Endothelial cell of umbilical vein (primary cell): Measurements from ENCODE around the gene RAB3B. TPM values are rescaled to one million over a fixed set of nuclear protein-coding genes. Genes with fewer than 3 reads are reported as not detected.

Experiments used
- BruUV-seq: library from RNA; stranded (reverse); fragments of 400-500 nt; replicated peaks from 2 replicates; lab custom pipeline; 2021; lab: Mats Ljungman, UMichigan
- CTCF ChIA-PET: fragments of 300-600, 350-600 bp; sonication (Branson Sonifier 250); formaldehyde crosslinking; loops from one replicate; lab custom pipeline; 2021; ENCODE audit warnings: antibody characterized with exemption, inconsistent platforms; lab: Charles Lee
- POLR2A ChIA-PET: fragments of 300-600, 350-600 bp; sonication (Branson Sonifier 250); formaldehyde crosslinking; loops from one replicate; lab custom pipeline; 2021; ENCODE audit warnings: antibody characterized with exemption, inconsistent platforms; lab: Charles Lee
- DNase-seq: peaks from one replicate; pipeline ENCODE4 v3.0.0-alpha.2; 2011; ENCODE audit warnings: low read depth, low spot score
- FAIRE-seq: peaks from 2 replicates; lab custom pipeline; 2011; peaks lifted over from hg19 to GRCh38; lab: Jason Lieb, UNC
- H2AFZ ChIP-seq: 2 replicates; pipeline ENCODE4 v1.6.0; 2012; ENCODE audit warnings: low read depth, low read length, control low read depth, inconsistent platforms
- H3K27ac ChIP-seq: 2 replicates; pipeline ENCODE4 v1.5.1; 2011; ENCODE audit warnings: low read depth, mild to moderate bottlenecking, control low read depth, low read length, moderate library complexity; ENCODE audit not compliant: insufficient read depth
- H3K27me3 ChIP-seq, 2 experiments: 2 replicates each; pipeline versions ENCODE4 v1.6.0 to v1.6.1; 2011; ENCODE audit warnings: low read length in 2 of 2, mixed read lengths in 1 of 2; ENCODE audit not compliant: control insufficient read depth in 2 of 2, insufficient read depth in 2 of 2
- H3K36me3 ChIP-seq, 2 experiments: 2 replicates in 1 of 2; 3 replicates in 1 of 2; pipeline ENCODE4 v1.5.1; 2011; ENCODE audit warnings: low read length in 2 of 2, mild to moderate bottlenecking in 1 of 2, moderate library complexity in 1 of 2; ENCODE audit not compliant: control insufficient read depth in 2 of 2, insufficient read depth in 2 of 2; ENCODE audit errors: extremely low read depth in 1 of 2
- H3K4me1 ChIP-seq: 3 replicates; pipeline ENCODE4 v1.5.1; 2011; ENCODE audit warnings: mild to moderate bottlenecking, low read length; ENCODE audit not compliant: control insufficient read depth, insufficient read depth; ENCODE audit errors: extremely low read depth
- H3K4me2 ChIP-seq: 2 replicates; pipeline ENCODE4 v1.6.1; 2011; ENCODE audit warnings: low read length, control low read depth, mixed read lengths; ENCODE audit not compliant: insufficient read depth
- H3K4me3 ChIP-seq, 3 experiments: fragments of 200-600 bp in 1 of 3; sonication (generic), shearing (Covaris generic) in 1 of 3; replicated peaks in 1 of 3; 2 replicates each; pipeline ENCODE4 v1.5.1; 2011 to 2016; ENCODE audit warnings: control low read depth in 3 of 3, low read length in 3 of 3, mild to moderate bottlenecking in 2 of 3, inconsistent platforms in 1 of 3, low read depth in 1 of 3, moderate library complexity in 1 of 3; ENCODE audit not compliant: insufficient read depth in 1 of 3
- H3K79me2 ChIP-seq: 2 replicates; pipeline ENCODE4 v1.6.0; 2012; ENCODE audit warnings: low read length, inconsistent platforms; ENCODE audit not compliant: control insufficient read depth, insufficient read depth
- H3K9ac ChIP-seq: replicated peaks from 2 replicates; pipeline ENCODE3; 2011; ENCODE audit warnings: low read length, control low read depth; ENCODE audit not compliant: insufficient read depth; ENCODE audit errors: extremely low read depth
- H3K9me1 ChIP-seq: replicated peaks from 3 replicates; pipeline ENCODE4 v1.6.0; 2011; ENCODE audit warnings: mild to moderate bottlenecking, low read length; ENCODE audit not compliant: control insufficient read depth, insufficient read depth; ENCODE audit errors: extremely low read depth
- H3K9me3 ChIP-seq: replicated peaks from 2 replicates; pipeline ENCODE4 v1.5.1; 2012; ENCODE audit warnings: low read length, inconsistent platforms; ENCODE audit not compliant: control insufficient read depth, insufficient read depth
- H4K20me1 ChIP-seq: replicated peaks from 2 replicates; pipeline ENCODE3; 2011; ENCODE audit warnings: mild to moderate bottlenecking, low read length; ENCODE audit not compliant: control insufficient read depth, insufficient read depth; ENCODE audit errors: extremely low read depth
- EZH2 ChIP-seq: IDR thresholded peaks from 2 replicates; pipeline ENCODE4 v1.6.1; 2012; ENCODE audit warnings: borderline replicate concordance, low read depth, mild to moderate bottlenecking, moderate library complexity, low read length, inconsistent platforms; ENCODE audit not compliant: severe bottlenecking
- FOS ChIP-seq: IDR thresholded peaks from 2 replicates; pipeline ENCODE4 v1.6.1; 2011; ENCODE audit warnings: mild to moderate bottlenecking, low read length, moderate library complexity, borderline replicate concordance; ENCODE audit not compliant: insufficient read depth
- GATA2 ChIP-seq: IDR thresholded peaks from 2 replicates; pipeline ENCODE4 v1.7.0; 2011; ENCODE audit warnings: low read depth, mild to moderate bottlenecking, moderate library complexity, mixed read lengths, low read length; ENCODE audit not compliant: insufficient read length, insufficient read depth
- JUN ChIP-seq: IDR thresholded peaks from 2 replicates; pipeline ENCODE4 v1.6.1; 2011; ENCODE audit warnings: borderline replicate concordance, low read depth; ENCODE audit not compliant: insufficient read length, insufficient read depth
- MYC ChIP-seq: IDR thresholded peaks from one replicate; pipeline ENCODE4 v1.6.1; 2011; ENCODE audit warnings: mild to moderate bottlenecking, low read depth, low read length
- POLR2A ChIP-seq: IDR thresholded peaks from 2 replicates; pipeline ENCODE4 v1.6.1; 2012; ENCODE audit warnings: low read depth, mild to moderate bottlenecking, control low read depth, low read length
- POLR2AphosphoS5 ChIP-seq: IDR thresholded peaks from 2 replicates; pipeline ENCODE4 v1.6.1; 2012; ENCODE audit warnings: low read depth, mild to moderate bottlenecking, control low read depth, low read length, moderate library complexity; ENCODE audit not compliant: insufficient read depth
- dilution Hi-C: fragments of 300-500 bp; cut with MboI; formaldehyde crosslinking; loops from one replicate; pipeline ENCODE4 v1.15.0; 2019; ENCODE audit warnings: low sequenced_read_pairs; ENCODE audit not compliant: extremely low pct_ligation_motif_present
- intact Hi-C: fragments of 100-400 bp; cut with micrococcal nuclease; formaldehyde crosslinking; loops from one replicate; pipeline ENCODE4 v1.10.0; 2022
- polyA plus RNA-seq, 4 experiments: library from polyadenylated mRNA; depleted of rRNA in 3 of 4; stranded (reverse) in 3 of 4; unstranded in 1 of 4; fragments of >200 nt; gene quantifications; 2 replicates each; pipeline versions ENCODE4 v1.2.1 to v1.2.3, GENCODE V29; 2011 to 2012; ENCODE audit warnings: missing spikeins in 1 of 4
- total RNA-seq: library from RNA; stranded (reverse); gene quantifications from 2 replicates; pipeline ENCODE4 v1.2.3, GENCODE V29; 2021
- TF ChIP-seq, protein P1 (sequence below): IDR thresholded peaks from 2 replicates; pipeline ENCODE4 v1.6.1; 2011; ENCODE audit not compliant: insufficient read depth, insufficient read length
- TF ChIP-seq, protein P2 (sequence below), 2 donors: IDR thresholded peaks; 1 replicate in 1 of 2; 2 replicates in 1 of 2; pipeline ENCODE4 v1.5.1; 2011; ENCODE audit warnings: low read length in 2 of 2, mild to moderate bottlenecking in 2 of 2, moderate library complexity in 2 of 2, control low read depth in 1 of 2, inconsistent platforms in 1 of 2, low read depth in 1 of 2; ENCODE audit not compliant: insufficient read depth in 1 of 2; ENCODE audit errors: extremely low read depth in 1 of 2

The RAB3B gene
- total and polyA plus RNA-seq, 2 donors (not counting 3 experiments of a cell fraction or from before 2014, with no cell fraction given), result 4.1 to 10.4 TPM

DNA sequence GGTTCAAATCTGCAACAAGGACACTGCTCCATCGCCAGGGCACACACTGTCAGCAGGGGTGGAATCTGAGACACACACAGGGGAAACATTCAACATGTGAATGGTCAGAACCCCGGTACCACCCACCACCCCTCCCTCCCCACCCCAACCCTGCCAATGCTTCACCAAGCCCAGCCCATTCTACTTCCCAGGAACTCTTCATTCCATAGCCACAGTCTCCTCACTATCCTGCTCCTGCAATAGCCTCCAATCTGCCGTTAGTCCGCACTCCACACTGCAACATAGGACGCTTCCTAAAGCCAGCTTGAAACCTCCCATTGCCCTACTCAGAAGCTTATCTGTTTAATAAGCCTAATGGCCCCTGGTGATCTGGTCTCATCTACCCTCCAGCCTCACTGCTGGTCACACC, 7.5 kb upstream of the RAB3B start:
- no peaks in the 10 kb centered on the region for H3K9me3 ChIP-seq
- ChIA-PET CTCF (interaction anchor here (0.8 to 3.5 kb wide), 4 partner anchors 12 to 100 kb away, joined by 3 to 22 read pairs (median 3); no protein-coding TSS in a partner anchor), POLR2A (no interaction called here)
- intact Hi-C loops (no loop called here), dilution Hi-C loops (no loop called here)
- DNase-seq (no peak), FAIRE-seq (no peak)
- H3K4me2 ChIP-seq, result no peak overlapping the region
- H3K4me1 ChIP-seq, result no peaks in the 10 kb centered on the region
- no TSS peak for BruUV-seq
- no peak overlapping the region for H3K4me3 ChIP-seq
- H4K20me1 ChIP-seq, result no peaks in the 10 kb centered on the region
- H3K9ac ChIP-seq, result no peak overlapping the region
- no peaks in the 10 kb centered on the region for H3K36me3 ChIP-seq
- no peak overlapping the region for H2AFZ ChIP-seq
- no peaks in the 10 kb centered on the region for H3K9me1 ChIP-seq
- H3K27me3 ChIP-seq, result peaks cover 3% of the 10 kb centered on the region in 2 experiments
- no peaks in the 10 kb centered on the region for H3K79me2 ChIP-seq
- TF ChIP-seq, protein P1, sequence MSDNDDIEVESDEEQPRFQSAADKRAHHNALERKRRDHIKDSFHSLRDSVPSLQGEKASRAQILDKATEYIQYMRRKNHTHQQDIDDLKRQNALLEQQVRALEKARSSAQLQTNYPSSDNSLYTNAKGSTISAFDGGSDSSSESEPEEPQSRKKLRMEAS, result no peak
- TF ChIP-seq MYC (no peak), FOS (no peak), JUN (no peak), POLR2A (no peak), EZH2 (no peak), POLR2AphosphoS5 (no peak), GATA2 (no peak)
- TF ChIP-seq, protein P2, sequence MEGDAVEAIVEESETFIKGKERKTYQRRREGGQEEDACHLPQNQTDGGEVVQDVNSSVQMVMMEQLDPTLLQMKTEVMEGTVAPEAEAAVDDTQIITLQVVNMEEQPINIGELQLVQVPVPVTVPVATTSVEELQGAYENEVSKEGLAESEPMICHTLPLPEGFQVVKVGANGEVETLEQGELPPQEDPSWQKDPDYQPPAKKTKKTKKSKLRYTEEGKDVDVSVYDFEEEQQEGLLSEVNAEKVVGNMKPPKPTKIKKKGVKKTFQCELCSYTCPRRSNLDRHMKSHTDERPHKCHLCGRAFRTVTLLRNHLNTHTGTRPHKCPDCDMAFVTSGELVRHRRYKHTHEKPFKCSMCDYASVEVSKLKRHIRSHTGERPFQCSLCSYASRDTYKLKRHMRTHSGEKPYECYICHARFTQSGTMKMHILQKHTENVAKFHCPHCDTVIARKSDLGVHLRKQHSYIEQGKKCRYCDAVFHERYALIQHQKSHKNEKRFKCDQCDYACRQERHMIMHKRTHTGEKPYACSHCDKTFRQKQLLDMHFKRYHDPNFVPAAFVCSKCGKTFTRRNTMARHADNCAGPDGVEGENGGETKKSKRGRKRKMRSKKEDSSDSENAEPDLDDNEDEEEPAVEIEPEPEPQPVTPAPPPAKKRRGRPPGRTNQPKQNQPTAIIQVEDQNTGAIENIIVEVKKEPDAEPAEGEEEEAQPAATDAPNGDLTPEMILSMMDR (IDR thresholded peaks at IDR 0.05; ENCODE audit: extremely low read depth in 1 of 2, insufficient read depth in 1 of 2, low read depth in 1 of 2, low read length in 2 of 2), result no peak
- H3K27ac ChIP-seq, result no peak overlapping the region
